ENCODE measurements around the gene CRYGB. TPM values are rescaled to one million over a fixed set of nuclear protein-coding genes. Genes with fewer than 3 reads are reported as not detected.
"Not testable (repeated sequence)": the region's sequence is repeated elsewhere in the genome, so short reads cannot be mapped to it uniquely, and the experiment has no call there.

Gene CRYGB
- total RNA-seq, 2 experiments from 2014 or later, result not detected

DNA sequence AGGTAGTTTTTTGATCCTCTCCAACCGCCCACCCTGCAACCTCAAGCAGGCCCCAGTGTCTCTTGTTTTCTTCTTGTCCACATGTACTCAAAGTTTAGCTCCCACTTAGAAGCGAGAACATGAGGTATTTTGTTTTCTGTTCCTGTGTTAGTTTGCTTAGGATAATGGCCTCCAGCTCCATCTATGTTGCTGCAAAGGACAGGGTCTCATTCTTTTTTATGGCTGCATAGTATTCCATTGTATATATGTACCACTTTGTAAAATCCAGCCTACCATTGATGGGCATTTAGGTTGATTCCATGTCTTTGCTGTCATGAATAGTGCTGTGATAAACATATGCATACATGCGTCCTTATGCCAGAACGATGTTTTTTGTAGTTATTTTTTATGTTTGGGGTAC lies 18.9 kb downstream of the CRYGB start:
- peaks cover 2% of the 10 kb centered on the region for H3K9me3 Mint-ChIP-seq
- DNase-seq (no peak), ATAC-seq (ENCODE audit: poor library complexity) (no peak)
- peaks cover 31% of the 10 kb centered on the region for H3K27me3 Mint-ChIP-seq
- peaks cover 12% of the 10 kb centered on the region for H3K4me1 Mint-ChIP-seq (ENCODE audit: low read depth)
- no peak overlapping the region for H3K27ac Mint-ChIP-seq
- Histone ChIP-seq H3K27me3 (ENCODE audit: control insufficient read depth in 1 of 2, insufficient read depth in 2 of 2, low read length in 2 of 2) (peaks cover 3 to 14% of the 10 kb centered on the region in 2 experiments), H3K4me3 (ENCODE audit: low read length) (no peak overlapping the region), H3K4me1 (ENCODE audit: insufficient read depth, low read length) (peaks cover 2% of the 10 kb centered on the region), H3K27ac (ENCODE audit: low read depth in 1 of 2, low read length in 2 of 2) (no peak overlapping the region), H3K36me3 (ENCODE audit: insufficient read depth, low read length) (no peaks in the 10 kb centered on the region), H3K9me3 (ENCODE audit: control insufficient read depth in 1 of 2, insufficient read depth in 1 of 2, low read length in 2 of 2) (peaks cover 0 to 3% of the 10 kb centered on the region in 2 experiments)
- H3K4me3 Mint-ChIP-seq, result no peak overlapping the region
- TF ChIP-seq, protein P1, sequence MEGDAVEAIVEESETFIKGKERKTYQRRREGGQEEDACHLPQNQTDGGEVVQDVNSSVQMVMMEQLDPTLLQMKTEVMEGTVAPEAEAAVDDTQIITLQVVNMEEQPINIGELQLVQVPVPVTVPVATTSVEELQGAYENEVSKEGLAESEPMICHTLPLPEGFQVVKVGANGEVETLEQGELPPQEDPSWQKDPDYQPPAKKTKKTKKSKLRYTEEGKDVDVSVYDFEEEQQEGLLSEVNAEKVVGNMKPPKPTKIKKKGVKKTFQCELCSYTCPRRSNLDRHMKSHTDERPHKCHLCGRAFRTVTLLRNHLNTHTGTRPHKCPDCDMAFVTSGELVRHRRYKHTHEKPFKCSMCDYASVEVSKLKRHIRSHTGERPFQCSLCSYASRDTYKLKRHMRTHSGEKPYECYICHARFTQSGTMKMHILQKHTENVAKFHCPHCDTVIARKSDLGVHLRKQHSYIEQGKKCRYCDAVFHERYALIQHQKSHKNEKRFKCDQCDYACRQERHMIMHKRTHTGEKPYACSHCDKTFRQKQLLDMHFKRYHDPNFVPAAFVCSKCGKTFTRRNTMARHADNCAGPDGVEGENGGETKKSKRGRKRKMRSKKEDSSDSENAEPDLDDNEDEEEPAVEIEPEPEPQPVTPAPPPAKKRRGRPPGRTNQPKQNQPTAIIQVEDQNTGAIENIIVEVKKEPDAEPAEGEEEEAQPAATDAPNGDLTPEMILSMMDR (IDR thresholded peaks at IDR 0.05), result no peak
- no peaks in the 10 kb centered on the region for H3K36me3 Mint-ChIP-seq (ENCODE audit: low read depth)
- ChIA-PET CTCF (no interaction called here), POLR2A (no interaction called here)
- intact Hi-C loops (cut with DNase I, micrococcal nuclease), result no loop called here

DNA sequence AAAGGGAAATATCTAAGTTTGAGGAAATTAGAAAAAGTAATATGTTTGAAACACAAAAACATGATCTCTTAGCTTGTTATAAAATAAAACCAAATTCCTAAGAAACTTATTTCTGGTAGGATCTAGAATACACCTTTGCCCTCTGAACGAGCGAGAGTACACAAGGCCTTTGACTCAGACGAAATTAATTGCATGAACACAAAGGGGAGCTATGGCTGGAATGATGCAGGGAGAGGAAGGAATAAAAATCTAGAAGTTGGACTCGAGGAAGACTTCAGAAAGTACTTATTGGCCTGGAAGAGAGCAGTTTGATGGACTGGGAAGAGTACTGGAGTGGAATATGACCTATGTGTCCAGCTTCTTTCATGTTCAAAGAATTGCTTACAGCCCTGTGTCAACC lies 20.7 kb downstream of the CRYGB start:
- Histone ChIP-seq H3K4me1 (ENCODE audit: insufficient read depth, low read length) (peaks cover 2% of the 10 kb centered on the region), H3K36me3 (ENCODE audit: insufficient read depth, low read length) (no peaks in the 10 kb centered on the region), H3K4me3 (ENCODE audit: low read length) (no peak overlapping the region), H3K9me3 (ENCODE audit: control insufficient read depth in 1 of 2, insufficient read depth in 1 of 2, low read length in 2 of 2) (peaks cover 0 to 3% of the 10 kb centered on the region in 2 experiments), H3K27me3 (ENCODE audit: control insufficient read depth in 1 of 2, insufficient read depth in 2 of 2, low read length in 2 of 2) (peaks cover 3 to 18% of the 10 kb centered on the region in 2 experiments), H3K27ac (ENCODE audit: low read depth in 1 of 2, low read length in 2 of 2) (no peak overlapping the region)
- Mint-ChIP-seq H3K27ac (no peak overlapping the region), H3K9me3 (peaks cover 2% of the 10 kb centered on the region), H3K4me1 (ENCODE audit: low read depth) (peaks cover 12% of the 10 kb centered on the region), H3K27me3 (peaks cover 38% of the 10 kb centered on the region), H3K36me3 (ENCODE audit: low read depth) (no peaks in the 10 kb centered on the region), H3K4me3 (no peak overlapping the region)
- intact Hi-C loops (cut with DNase I, micrococcal nuclease), result no loop called here
- TF ChIP-seq, protein P1 (IDR thresholded peaks at IDR 0.05), result no peak
- DNase-seq, result no peak
- no peak for ATAC-seq (ENCODE audit: poor library complexity)
- CTCF ChIA-PET, result no interaction called here
- POLR2A ChIA-PET, result no interaction called here

DNA sequence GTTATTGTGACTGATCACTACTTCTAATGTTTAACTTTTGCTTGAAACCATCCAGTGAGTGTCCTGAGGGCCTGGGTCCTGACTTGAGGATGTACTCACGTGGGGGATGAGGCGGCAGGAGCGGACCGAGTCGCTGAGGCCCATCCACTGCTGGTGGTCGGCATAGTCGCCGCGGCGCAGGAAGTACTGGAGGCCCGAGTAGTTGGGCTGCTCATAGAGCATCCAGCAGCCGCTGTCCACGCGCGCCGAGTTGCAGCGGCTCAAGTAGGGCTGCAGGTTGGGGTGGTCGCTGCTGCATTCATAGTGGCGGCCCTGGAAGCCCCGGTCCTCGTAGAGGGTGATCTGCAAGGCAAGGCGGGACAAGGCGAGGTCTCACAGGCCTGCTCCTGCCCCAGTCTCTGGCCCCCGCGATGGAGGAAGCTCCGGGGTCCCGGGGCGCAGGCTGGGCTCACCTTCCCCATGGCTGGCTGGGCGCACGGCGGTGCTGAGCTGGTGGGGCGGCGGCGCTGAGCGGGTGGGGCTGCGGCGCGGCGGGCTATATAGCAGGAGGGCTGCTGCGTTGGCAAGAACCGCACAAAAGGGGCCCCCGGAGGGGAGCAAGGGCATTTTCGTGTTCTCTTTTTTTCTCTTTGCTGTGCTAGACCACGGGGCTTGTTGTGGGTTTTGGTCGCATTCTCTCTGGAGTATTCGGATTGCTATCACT lies 21.8 kb downstream of the CRYGB start, which contains the start of gene CRYGD:
Gene CRYGD (minus strand): TSS at position 512 of the 703 bp plus-strand sequence. CDS start 51 bp downstream, at position 461.
- H3K27ac ChIP-seq (ENCODE audit: low read depth in 1 of 2, low read length in 2 of 2); POLR2A ChIA-PET; H3K4me1 ChIP-seq (ENCODE audit: insufficient read depth, low read length); intact Hi-C loops (cut with DNase I, micrococcal nuclease); H3K36me3 ChIP-seq (ENCODE audit: insufficient read depth, low read length); ATAC-seq (ENCODE audit: poor library complexity); H3K9me3 ChIP-seq (ENCODE audit: control insufficient read depth in 1 of 2, insufficient read depth in 1 of 2, low read length in 2 of 2); H3K36me3 Mint-ChIP-seq (ENCODE audit: low read depth); H3K9me3 Mint-ChIP-seq; H3K27ac Mint-ChIP-seq; H3K4me3 ChIP-seq (ENCODE audit: low read length); H3K4me3 Mint-ChIP-seq; CTCF ChIA-PET: not testable (repeated sequence)
- peak in 1 of 14 experiments; percentile 3 for DNase-seq
- peaks cover 12% of the 10 kb centered on the region for H3K4me1 Mint-ChIP-seq (ENCODE audit: low read depth)
- peaks cover 38% of the 10 kb centered on the region for H3K27me3 Mint-ChIP-seq
- H3K27me3 ChIP-seq (ENCODE audit: control insufficient read depth in 1 of 2, insufficient read depth in 2 of 2, low read length in 2 of 2), result peaks cover 3 to 18% of the 10 kb centered on the region in 2 experiments

DNA sequence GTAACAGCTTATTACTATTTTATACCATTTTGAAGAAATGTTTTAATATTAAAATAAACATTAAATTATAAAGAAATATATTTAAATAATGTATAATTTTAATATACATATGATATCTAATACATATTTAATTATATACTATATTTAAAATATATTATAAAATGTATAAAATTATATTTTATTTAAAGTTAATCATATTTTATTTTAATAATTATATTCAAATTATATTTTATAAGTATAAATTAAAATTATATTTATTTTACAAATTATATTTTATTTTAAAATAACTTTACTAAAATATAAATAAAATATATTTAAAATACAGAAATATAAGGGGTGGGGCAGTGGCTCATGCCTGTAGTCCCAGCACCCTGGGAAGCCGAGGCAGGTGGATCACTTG lies 23.7 kb downstream of the CRYGB start:
- Mint-ChIP-seq H3K36me3 (ENCODE audit: low read depth) (no peaks in the 10 kb centered on the region), H3K27ac (no peak overlapping the region), H3K9me3 (peaks cover 2% of the 10 kb centered on the region), H3K4me1 (ENCODE audit: low read depth) (peaks cover 12% of the 10 kb centered on the region), H3K4me3 (no peak overlapping the region), H3K27me3 (peaks cover 33% of the 10 kb centered on the region)
- CTCF ChIA-PET, result no interaction called here
- TF ChIP-seq, protein P1 (IDR thresholded peaks at IDR 0.05), result no peak
- Histone ChIP-seq H3K4me1 (ENCODE audit: insufficient read depth, low read length) (peaks cover 2% of the 10 kb centered on the region), H3K9me3 (ENCODE audit: control insufficient read depth in 1 of 2, insufficient read depth in 1 of 2, low read length in 2 of 2) (peaks cover 0 to 3% of the 10 kb centered on the region in 2 experiments), H3K4me3 (ENCODE audit: low read length) (no peak overlapping the region), H3K36me3 (ENCODE audit: insufficient read depth, low read length) (no peaks in the 10 kb centered on the region), H3K27me3 (ENCODE audit: control insufficient read depth in 1 of 2, insufficient read depth in 2 of 2, low read length in 2 of 2) (peaks cover 3 to 18% of the 10 kb centered on the region in 2 experiments), H3K27ac (ENCODE audit: low read depth in 1 of 2, low read length in 2 of 2) (no peak overlapping the region)
- ATAC-seq (ENCODE audit: poor library complexity) (no peak), DNase-seq (no peak)
- intact Hi-C loops (cut with DNase I, micrococcal nuclease), result no loop called here
- POLR2A ChIA-PET, result no interaction called here
